Transverse colon (tissue), 4 donors: Measurements from ENCODE around the gene SMYD5. TPM values are rescaled to one million over a fixed set of nuclear protein-coding genes. Genes with fewer than 3 reads are reported as not detected.
A peak's percentile ranks its signal among the peaks of the same experiment; 100 is the strongest.

Experiments used
- DNase-seq: peaks from one replicate; pipeline ENCODE4 v3.0.0-alpha.2; 2019
- H3K27ac ChIP-seq, 4 donors: fragments of 200-600 bp; sonication (generic); 2 replicates each; pipeline ENCODE4 v1.5.1; 2016 to 2018; ENCODE audit warnings: inconsistent platforms in 4 of 4
- H3K27me3 ChIP-seq: fragments of 200-600 bp; sonication (generic); 2 replicates; pipeline ENCODE4 v1.5.1; 2017; ENCODE audit warnings: inconsistent platforms
- H3K36me3 ChIP-seq, 4 donors: fragments of 200-600 bp; sonication (generic); 2 replicates each; pipeline ENCODE4 v1.5.1; 2017 to 2019; ENCODE audit warnings: inconsistent platforms in 4 of 4
- H3K4me1 ChIP-seq, 4 donors: fragments of 200-600 bp; sonication (generic); 2 replicates each; pipeline ENCODE4 v1.5.1; 2017 to 2020; ENCODE audit warnings: inconsistent platforms in 4 of 4
- H3K4me3 ChIP-seq, 4 donors: fragments of 200-600 bp; sonication (generic); 1 replicate in 1 of 4; 2 replicates in 3 of 4; pipeline versions ENCODE4 v1.5.1 to v1.6.1; 2017 to 2019; ENCODE audit warnings: inconsistent platforms in 4 of 4
- H3K9me3 ChIP-seq, 2 donors: fragments of 200-600 bp; sonication (generic); 2 replicates each; pipeline ENCODE4 v1.5.1; 2017 to 2019; ENCODE audit warnings: inconsistent platforms in 2 of 2
- EP300 ChIP-seq: sonication (generic); formaldehyde crosslinking; IDR thresholded peaks from one replicate; pipeline ENCODE4 v1.6.1; 2017; ENCODE audit warnings: antibody characterized with exemption, low read depth
- POLR2A ChIP-seq: fragments of 450-650 bp; IDR thresholded peaks from one replicate; pipeline ENCODE4 v1.6.1; 2016; ENCODE audit warnings: antibody characterized with exemption, mild to moderate bottlenecking, moderate library complexity
- POLR2AphosphoS5 ChIP-seq, 3 donors: sonication (generic); formaldehyde crosslinking; IDR thresholded peaks; one replicate each; pipeline ENCODE4 v1.6.1; 2016; ENCODE audit warnings: antibody characterized with exemption in 3 of 3
- WGBS, 2 donors: methylation state at CpG; one replicate each; pipeline ENCODE4 v1.1.5; 2018; ENCODE audit warnings: low coverage in 1 of 2; 5-methylcytosine and 5-hydroxymethylcytosine counted together
- in situ Hi-C, 4 donors: fragments of 200-750 bp; cut with MboI; loops; one replicate each; pipeline versions ENCODE4 v1.15.0 to v1.15.1; 2017; ENCODE audit warnings: low sequenced_read_pairs in 3 of 4, low pct_ligation_motif_present in 1 of 4, low pct_unique_long_range_greater_than_20kb in 1 of 4
- intact Hi-C: fragments of 100-400 bp; cut with DNase I; formaldehyde crosslinking; loops from one replicate; pipeline ENCODE4 v1.15.1; 2023; ENCODE audit warnings: low total_unique reads
- total RNA-seq, 4 donors: library from RNA; depleted of rRNA; stranded (reverse); fragments of >200 nt; gene quantifications; one replicate each; pipeline ENCODE4 v1.1.0, GENCODE V29; 2016
- TF ChIP-seq, protein P1 (sequence below), 5 experiments: fragments of 200-600 bp in 3 of 5; fragments of 450-650 bp in 2 of 5; sonication (generic) in 3 of 5; IDR thresholded peaks; 1 replicate in 2 of 5; 2 replicates in 3 of 5; pipeline ENCODE4 v1.5.1; 2016 to 2017; ENCODE audit warnings: antibody characterized with exemption in 5 of 5, inconsistent platforms in 3 of 5, mild to moderate bottlenecking in 2 of 5, moderate library complexity in 1 of 5

Gene SMYD5
- total RNA-seq, 4 donors from 2014 or later = 6.4 to 16.1 (median 13.4) TPM

DNA sequence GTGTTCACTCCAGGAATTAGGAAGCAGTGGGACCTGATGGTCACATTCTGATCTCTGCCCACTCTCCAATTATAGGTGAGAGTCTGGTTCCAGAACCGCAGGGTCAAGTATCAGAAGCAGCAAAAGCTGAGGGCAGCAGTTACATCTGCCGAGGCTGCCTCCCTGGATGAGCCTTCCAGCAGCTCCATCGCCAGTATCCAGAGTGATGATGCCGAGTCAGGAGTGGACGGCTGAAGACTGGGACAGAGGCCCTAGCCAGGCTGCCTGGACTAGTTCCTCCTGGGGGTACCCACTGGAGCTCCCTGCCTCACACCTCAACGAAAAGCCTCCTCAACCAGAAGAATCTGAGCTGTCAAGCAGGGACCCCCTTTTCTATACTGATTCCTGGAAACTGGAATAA, 3.3 kb upstream of the SMYD5 start:
- no peak for DNase-seq
- Histone ChIP-seq H3K27ac (no peak overlapping the region), H3K27me3 (peaks cover 9% of the 10 kb centered on the region), H3K4me1 (peaks cover 0 to 30% (median 21%) of the 10 kb centered on the region in 4 donors), H3K9me3 (no peaks in the 10 kb centered on the region), H3K36me3 (no peaks in the 10 kb centered on the region), H3K4me3 (no peak overlapping the region)
- WGBS, 2 donors = 81% methylated on average over 5 of the region's 6 CpGs; no CpG with 5 or more reads in 1 of the 2 donors
- in situ Hi-C loops (no loop called here), intact Hi-C loops (no loop called here)
- TF ChIP-seq, protein P1, sequence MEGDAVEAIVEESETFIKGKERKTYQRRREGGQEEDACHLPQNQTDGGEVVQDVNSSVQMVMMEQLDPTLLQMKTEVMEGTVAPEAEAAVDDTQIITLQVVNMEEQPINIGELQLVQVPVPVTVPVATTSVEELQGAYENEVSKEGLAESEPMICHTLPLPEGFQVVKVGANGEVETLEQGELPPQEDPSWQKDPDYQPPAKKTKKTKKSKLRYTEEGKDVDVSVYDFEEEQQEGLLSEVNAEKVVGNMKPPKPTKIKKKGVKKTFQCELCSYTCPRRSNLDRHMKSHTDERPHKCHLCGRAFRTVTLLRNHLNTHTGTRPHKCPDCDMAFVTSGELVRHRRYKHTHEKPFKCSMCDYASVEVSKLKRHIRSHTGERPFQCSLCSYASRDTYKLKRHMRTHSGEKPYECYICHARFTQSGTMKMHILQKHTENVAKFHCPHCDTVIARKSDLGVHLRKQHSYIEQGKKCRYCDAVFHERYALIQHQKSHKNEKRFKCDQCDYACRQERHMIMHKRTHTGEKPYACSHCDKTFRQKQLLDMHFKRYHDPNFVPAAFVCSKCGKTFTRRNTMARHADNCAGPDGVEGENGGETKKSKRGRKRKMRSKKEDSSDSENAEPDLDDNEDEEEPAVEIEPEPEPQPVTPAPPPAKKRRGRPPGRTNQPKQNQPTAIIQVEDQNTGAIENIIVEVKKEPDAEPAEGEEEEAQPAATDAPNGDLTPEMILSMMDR (IDR thresholded peaks at IDR 0.05) = no peak
- TF ChIP-seq EP300 = no peak
- TF ChIP-seq POLR2A = no peak
- no peak for TF ChIP-seq POLR2AphosphoS5 (IDR thresholded peaks at IDR 0.05)

DNA sequence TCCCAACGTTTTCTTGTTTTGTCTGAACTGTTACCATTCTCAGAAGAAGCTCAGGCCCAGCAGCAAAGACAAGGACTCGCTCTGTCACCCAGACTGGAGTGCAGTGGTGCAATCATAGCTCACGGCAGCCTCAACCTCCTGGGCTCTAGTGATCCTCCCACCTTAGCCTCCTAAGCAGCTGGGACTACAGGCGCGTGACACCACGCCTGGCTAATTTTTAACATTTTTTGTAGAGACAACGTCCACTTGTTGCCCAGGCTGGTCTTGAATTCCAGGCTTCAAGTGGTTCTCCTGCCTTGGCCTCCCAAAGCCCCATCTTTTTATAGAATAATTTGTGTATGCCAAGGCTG, 2.0 kb upstream of the SMYD5 start:
- Histone ChIP-seq H3K9me3 (no peaks in the 10 kb centered on the region), H3K27ac (peak overlapping the region in 1 of 4 donors; percentile 19), H3K27me3 (no peaks in the 10 kb centered on the region), H3K36me3 (no peaks in the 10 kb centered on the region), H3K4me3 (no peak overlapping the region), H3K4me1 (peaks cover 0 to 30% (median 21%) of the 10 kb centered on the region in 4 donors)
- no peak for TF ChIP-seq POLR2AphosphoS5 (IDR thresholded peaks at IDR 0.05)
- TF ChIP-seq POLR2A = no peak
- no peak for TF ChIP-seq EP300
- TF ChIP-seq, protein P1 (IDR thresholded peaks at IDR 0.05) = no peak
- 64 to 67% methylated on average over 4 to 7 of the region's 7 CpGs for WGBS, 2 donors
- in situ Hi-C loops (no loop called here), intact Hi-C loops (no loop called here)
- no peak for DNase-seq

DNA sequence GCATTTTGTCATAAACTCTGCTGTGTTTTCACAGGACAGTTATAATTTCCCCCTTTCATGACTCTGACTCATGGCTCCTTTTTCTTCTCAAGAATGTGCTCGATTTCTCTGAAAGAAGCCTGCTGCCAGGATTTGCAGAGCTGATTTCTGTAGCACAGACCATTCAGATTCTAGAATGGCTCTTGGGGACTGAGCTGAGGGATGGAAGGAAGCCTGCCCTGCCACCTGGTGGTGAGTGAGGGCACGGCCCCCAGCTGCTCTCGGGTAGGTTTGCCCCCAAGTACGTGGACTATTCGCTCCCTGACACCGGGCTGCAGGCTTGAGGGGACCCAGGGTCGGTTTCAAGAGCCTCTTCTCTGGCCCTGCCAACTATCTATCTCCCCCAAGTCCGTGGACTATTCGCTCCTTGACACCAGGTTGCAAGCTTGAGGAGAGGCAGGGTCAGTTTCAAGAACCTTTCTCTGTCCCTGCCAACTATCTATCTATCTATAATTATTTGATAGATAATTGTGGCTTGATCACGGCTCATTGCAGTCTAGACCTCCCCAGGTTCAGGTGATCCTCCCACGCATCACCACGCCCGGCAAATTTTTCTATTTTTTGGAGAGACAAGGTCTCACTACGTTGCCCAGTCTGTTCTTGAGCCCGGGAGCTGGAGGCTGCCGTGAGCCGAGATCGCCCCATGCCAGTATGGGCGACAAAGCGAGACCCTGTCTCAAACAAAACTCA, 1.4 kb upstream of the SMYD5 start:
- TF ChIP-seq EP300 = no peak
- TF ChIP-seq, protein P1 (IDR thresholded peaks at IDR 0.05) = peak; percentile 83 to 96 (median 89)
- Histone ChIP-seq H3K27me3 (no peaks in the 10 kb centered on the region), H3K36me3 (no peaks in the 10 kb centered on the region), H3K4me1 (peaks cover 0 to 30% (median 21%) of the 10 kb centered on the region in 4 donors), H3K9me3 (no peaks in the 10 kb centered on the region), H3K27ac (no peak overlapping the region), H3K4me3 (no peak overlapping the region)
- intact Hi-C loops (no loop called here), in situ Hi-C loops (no loop called here)
- peak; percentile 76 for DNase-seq
- 49 to 78% methylated on average over 3 to 20 of the region's 20 CpGs for WGBS, 2 donors

DNA sequence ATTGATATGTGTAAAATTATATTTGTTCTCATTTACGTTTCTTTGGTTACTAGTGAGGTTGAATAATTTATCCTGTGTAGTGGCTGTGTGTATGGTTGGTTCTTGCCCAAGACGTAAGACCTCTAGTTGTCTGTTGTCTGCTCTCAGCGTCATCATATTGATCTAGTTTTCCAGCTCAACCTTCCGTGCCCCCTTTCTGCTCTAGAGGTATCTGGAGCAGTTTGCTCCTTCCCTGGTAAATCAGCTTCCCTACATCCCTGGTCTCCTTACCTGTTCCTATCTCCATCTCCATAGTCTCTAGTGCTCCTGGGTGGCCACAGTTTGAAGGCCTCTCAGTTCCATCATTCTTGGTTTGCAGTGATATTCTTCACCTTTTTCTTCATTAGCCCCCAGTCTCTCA, 1.2 kb downstream of the SMYD5 start:
- WGBS, 2 donors = 68 to 78% methylated on average over 4 of the region's 4 CpGs
- intact Hi-C loops = no loop called here
- DNase-seq = no peak
- Histone ChIP-seq H3K4me3 (peak overlapping the region in 1 of 4 donors; percentile 95), H3K9me3 (no peaks in the 10 kb centered on the region), H3K27ac (peak overlapping the region in 1 of 4 donors; percentile 68), H3K4me1 (peaks cover 0 to 30% (median 21%) of the 10 kb centered on the region in 4 donors), H3K27me3 (no peaks in the 10 kb centered on the region), H3K36me3 (no peaks in the 10 kb centered on the region)
- in situ Hi-C loops = no loop called here
- TF ChIP-seq POLR2A (no peak), EP300 (no peak), POLR2AphosphoS5 (IDR thresholded peaks at IDR 0.05) (no peak)
- TF ChIP-seq, protein P1 (IDR thresholded peaks at IDR 0.05) = no peak
